Colonic mucosa (tissue), 4 donors: ENCODE results near the gene ANKRD62. TPM values are rescaled to one million over a fixed set of nuclear protein-coding genes. Genes with fewer than 3 reads are reported as not detected.
"Not testable (repeated sequence)": the region's sequence is repeated elsewhere in the genome, so short reads cannot be mapped to it uniquely, and the experiment has no call there.

Experiments used
- DNase-seq: peaks from one replicate; pipeline ENCODE4 v3.0.0-alpha.2; 2020
- H3K27ac ChIP-seq: fragments of 200-600 bp; one replicate; pipeline ENCODE4 v1.8.0; 2021
- H3K27me3 ChIP-seq: fragments of 200-600 bp; one replicate; pipeline ENCODE4 v1.8.0; 2021
- H3K36me3 ChIP-seq: fragments of 200-600 bp; one replicate; pipeline ENCODE4 v1.8.0; 2021
- H3K4me1 ChIP-seq: fragments of 200-600 bp; one replicate; pipeline ENCODE4 v1.8.0; 2021; ENCODE audit warnings: mild to moderate bottlenecking
- H3K4me3 ChIP-seq: fragments of 200-600 bp; one replicate; pipeline ENCODE4 v1.8.0; 2021
- H3K9ac ChIP-seq, 2 donors: one replicate each; pipeline ENCODE4 v1.7.0; 2013; ENCODE audit warnings: control low read depth in 2 of 2, low read depth in 2 of 2, low read length in 2 of 2
- H3K9me3 ChIP-seq: fragments of 200-600 bp; one replicate; pipeline ENCODE4 v1.8.0; 2021
- intact Hi-C: fragments of 100-400 bp; cut with DNase I; formaldehyde crosslinking; loops from one replicate; pipeline ENCODE4 v1.14.1; 2022
- total RNA-seq, 2 donors: library from RNA; stranded (reverse); fragmentation: NEBNext Ultra II Directional in 1 of 2; extraction: Animal tissue kit (Norgen Biotek cat#: 25700) in 1 of 2; gene quantifications; one replicate each; pipeline ENCODE4 v1.2.1, GENCODE V29; 2021
- TF ChIP-seq, protein P1 (sequence below): fragments of 200-600 bp; IDR thresholded peaks from one replicate; pipeline ENCODE4 v1.8.0; 2022; ENCODE audit warnings: antibody characterized with exemption, mild to moderate bottlenecking
- donor health status: healthy.
- donor health status: DM: no; HTN: no; CAD: no.
- donor health status: DM: no; HTN: no; CAD: no.

ANKRD62 gene
- total RNA-seq, 2 donors from 2014 or later = 0.19 to 0.40 TPM

DNA sequence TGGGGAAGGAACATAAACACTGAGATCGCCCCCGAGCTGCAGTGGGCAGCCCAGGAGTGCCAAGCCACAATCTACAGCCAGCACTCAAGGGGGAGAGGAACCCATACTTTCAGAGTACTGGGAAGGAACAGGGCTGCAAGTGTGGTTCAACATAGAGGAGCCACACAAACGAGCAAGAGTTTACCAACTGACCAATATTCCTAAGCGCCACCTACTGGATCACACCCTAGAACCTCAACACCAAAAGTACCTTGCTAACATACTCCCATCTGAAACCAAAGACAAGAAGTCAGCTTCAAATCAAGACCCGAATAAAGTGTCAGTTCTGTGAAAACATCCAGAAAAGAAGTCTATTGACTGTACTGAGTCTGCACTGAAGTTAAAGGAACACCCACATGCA, 55.8 kb downstream of the ANKRD62 start:
- DNase-seq, H3K27ac ChIP-seq, H3K9ac ChIP-seq, H3K4me1 ChIP-seq, H3K36me3 ChIP-seq, H3K4me3 ChIP-seq, H3K27me3 ChIP-seq, H3K9me3 ChIP-seq, intact Hi-C loops: not testable (repeated sequence)

DNA sequence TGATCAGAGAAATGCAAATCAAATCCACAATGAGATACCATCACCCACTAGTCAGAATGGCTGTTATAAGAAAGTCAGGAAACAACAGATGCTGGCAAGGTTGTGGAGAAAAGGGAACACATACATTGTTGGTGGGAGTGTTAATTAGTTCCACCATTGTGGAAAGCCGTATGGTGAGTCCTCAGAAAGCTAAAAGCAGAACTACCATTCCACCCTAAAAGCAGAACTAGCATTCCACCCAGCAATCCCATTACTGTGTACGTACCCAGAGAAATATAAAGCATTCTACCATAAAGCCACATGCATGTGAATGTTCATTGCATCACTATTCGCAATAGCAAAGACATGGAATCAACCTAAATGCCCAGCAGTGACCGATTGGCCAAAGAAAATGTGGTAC, 60.7 kb downstream of the ANKRD62 start:
- no peaks in the 10 kb centered on the region for H3K9me3 ChIP-seq
- H3K9ac ChIP-seq = no peak overlapping the region
- no peaks in the 10 kb centered on the region for H3K4me1 ChIP-seq
- TF ChIP-seq, protein P1, sequence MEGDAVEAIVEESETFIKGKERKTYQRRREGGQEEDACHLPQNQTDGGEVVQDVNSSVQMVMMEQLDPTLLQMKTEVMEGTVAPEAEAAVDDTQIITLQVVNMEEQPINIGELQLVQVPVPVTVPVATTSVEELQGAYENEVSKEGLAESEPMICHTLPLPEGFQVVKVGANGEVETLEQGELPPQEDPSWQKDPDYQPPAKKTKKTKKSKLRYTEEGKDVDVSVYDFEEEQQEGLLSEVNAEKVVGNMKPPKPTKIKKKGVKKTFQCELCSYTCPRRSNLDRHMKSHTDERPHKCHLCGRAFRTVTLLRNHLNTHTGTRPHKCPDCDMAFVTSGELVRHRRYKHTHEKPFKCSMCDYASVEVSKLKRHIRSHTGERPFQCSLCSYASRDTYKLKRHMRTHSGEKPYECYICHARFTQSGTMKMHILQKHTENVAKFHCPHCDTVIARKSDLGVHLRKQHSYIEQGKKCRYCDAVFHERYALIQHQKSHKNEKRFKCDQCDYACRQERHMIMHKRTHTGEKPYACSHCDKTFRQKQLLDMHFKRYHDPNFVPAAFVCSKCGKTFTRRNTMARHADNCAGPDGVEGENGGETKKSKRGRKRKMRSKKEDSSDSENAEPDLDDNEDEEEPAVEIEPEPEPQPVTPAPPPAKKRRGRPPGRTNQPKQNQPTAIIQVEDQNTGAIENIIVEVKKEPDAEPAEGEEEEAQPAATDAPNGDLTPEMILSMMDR = no peak
- no peak for DNase-seq
- intact Hi-C loops = no loop called here
- no peak overlapping the region for H3K27ac ChIP-seq
- H3K4me3 ChIP-seq = no peak overlapping the region
- no peaks in the 10 kb centered on the region for H3K36me3 ChIP-seq
- no peaks in the 10 kb centered on the region for H3K27me3 ChIP-seq

DNA sequence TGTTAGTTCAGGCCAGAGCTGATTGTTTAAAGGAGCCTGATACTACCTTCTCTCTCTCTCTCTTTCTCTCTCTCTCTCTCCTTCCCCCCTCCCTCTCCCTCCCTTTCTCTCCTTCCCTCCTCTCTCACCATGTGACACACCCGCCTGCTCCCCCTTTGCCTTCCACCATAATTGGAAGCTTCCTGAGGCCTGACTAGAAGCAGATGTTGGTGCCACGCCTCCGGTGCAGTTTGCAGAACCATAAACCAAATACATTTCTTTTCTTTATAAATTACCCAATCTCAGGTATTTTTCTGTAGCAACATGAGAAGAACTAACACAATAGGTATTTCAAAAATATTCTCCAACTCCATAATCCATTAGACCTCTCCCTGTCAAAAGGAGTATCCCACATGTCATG, 62.4 kb downstream of the ANKRD62 start:
- H3K4me3 ChIP-seq = no peak overlapping the region

DNA sequence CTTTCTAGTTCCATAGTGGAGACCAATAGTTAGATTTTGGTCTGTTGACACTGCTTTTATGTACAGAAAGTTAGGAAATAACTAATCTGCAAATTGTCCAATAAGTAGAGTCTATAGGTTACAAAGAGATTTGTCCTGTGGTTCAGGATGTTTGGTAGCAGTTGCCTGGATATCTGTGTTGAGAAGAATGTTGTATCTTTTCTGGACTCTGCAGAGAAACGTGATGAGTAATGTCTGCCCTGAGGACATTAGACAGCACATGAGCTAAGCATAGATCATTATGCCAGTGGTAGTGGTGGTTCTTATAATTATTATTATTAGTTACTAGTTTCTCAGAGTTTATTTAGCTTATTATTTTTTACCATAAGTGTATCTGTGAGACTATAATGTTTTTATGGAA, 65.8 kb downstream of the ANKRD62 start:
- TF ChIP-seq, protein P1 = no peak
- Histone ChIP-seq H3K36me3 (no peaks in the 10 kb centered on the region), H3K27ac (no peak overlapping the region), H3K9ac (no peak overlapping the region), H3K4me3 (no peak overlapping the region), H3K4me1 (no peaks in the 10 kb centered on the region), H3K9me3 (no peaks in the 10 kb centered on the region), H3K27me3 (no peaks in the 10 kb centered on the region)
- no peak for DNase-seq
- intact Hi-C loops = no loop called here

More for the DNA sequence above, 62.4 kb downstream of the ANKRD62 start:
- intact Hi-C loops = no loop called here
- H3K4me1 ChIP-seq = no peaks in the 10 kb centered on the region
- no peaks in the 10 kb centered on the region for H3K36me3 ChIP-seq
- DNase-seq = no peak
- no peaks in the 10 kb centered on the region for H3K9me3 ChIP-seq
- H3K27ac ChIP-seq = no peak overlapping the region
- TF ChIP-seq, protein P1 = no peak
- no peak overlapping the region for H3K9ac ChIP-seq
- H3K27me3 ChIP-seq = no peaks in the 10 kb centered on the region

DNA sequence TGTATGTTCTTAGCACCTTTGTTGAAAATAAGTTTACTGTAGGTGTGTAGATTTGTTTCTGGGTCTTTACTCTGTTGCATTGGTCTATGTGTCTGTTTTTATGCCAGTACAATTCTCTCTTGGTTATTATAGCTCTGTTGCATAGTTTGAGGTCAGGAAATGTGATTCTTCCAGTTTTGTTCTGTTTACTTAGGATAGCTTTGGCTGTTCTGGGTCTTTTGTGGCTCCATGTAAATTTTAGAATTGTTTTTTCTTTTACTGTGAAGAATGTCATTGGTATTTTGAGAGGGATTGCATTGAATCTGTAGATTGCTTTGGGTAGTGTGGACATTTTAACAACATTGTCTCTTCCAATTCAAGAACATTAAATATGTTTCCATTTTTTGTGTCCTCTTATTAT, 69.1 kb downstream of the ANKRD62 start:
- DNase-seq = no peak
- no peaks in the 10 kb centered on the region for H3K27me3 ChIP-seq
- no peaks in the 10 kb centered on the region for H3K4me1 ChIP-seq
- no peak overlapping the region for H3K4me3 ChIP-seq
- H3K9me3 ChIP-seq = no peaks in the 10 kb centered on the region
- no peak overlapping the region for H3K27ac ChIP-seq
- no peaks in the 10 kb centered on the region for H3K36me3 ChIP-seq
- intact Hi-C loops = no loop called here
- TF ChIP-seq, protein P1 = no peak
- H3K9ac ChIP-seq = no peak overlapping the region

DNA sequence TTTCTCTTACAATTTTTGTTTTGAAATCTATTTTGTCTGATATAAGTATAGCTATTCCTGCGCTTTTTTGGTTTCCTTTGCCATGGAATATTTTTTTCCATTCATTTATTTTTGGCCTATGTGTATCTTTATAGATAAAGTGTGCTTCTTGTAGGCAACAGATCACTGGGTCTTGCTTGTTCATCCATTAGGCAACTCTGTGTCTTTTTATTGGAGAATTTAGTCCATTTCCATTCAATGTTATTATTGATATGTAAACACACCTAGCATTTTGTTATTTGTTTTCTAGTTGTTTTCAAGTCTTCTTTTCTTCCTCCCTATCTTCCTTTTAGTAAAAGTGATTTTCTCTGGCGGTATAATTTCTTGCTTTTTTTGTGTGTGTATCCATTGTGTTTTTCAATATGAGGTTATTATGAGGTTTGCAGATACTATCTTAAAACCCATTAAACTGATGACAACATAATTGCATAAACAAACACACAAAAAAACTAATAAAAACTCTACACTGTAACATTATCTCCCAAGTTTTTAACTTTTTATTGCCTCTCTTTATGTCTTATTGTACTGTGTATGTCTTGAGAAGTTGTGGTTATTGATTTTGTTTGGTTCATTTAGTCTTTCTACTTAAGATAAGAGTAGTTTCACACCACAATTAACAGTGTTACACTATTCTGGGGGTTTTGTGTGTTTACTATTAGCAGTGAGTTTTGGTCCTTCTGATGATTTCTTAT, 71.6 kb downstream of the ANKRD62 start:
- intact Hi-C loops = no loop called here
- no peaks in the 10 kb centered on the region for H3K36me3 ChIP-seq
- no peak for DNase-seq

More for the DNA sequence above, 71.6 kb downstream of the ANKRD62 start:
- no peaks in the 10 kb centered on the region for H3K4me1 ChIP-seq
- H3K9ac ChIP-seq = no peak overlapping the region
- no peaks in the 10 kb centered on the region for H3K9me3 ChIP-seq
- no peak overlapping the region for H3K4me3 ChIP-seq
- H3K27me3 ChIP-seq = no peaks in the 10 kb centered on the region
- TF ChIP-seq, protein P1 = no peak
- H3K27ac ChIP-seq = no peak overlapping the region
